H4 (cell line): ENCODE measurements around the gene PHKA2. TPM values are rescaled to one million over a fixed set of nuclear protein-coding genes. Genes with fewer than 3 reads are reported as not detected.

ENCODE experiments used
- DNase-seq: peaks from one replicate; pipeline ENCODE4 v3.0.0-alpha.2; 2015; ENCODE audit warnings: low spot score
- total RNA-seq: library from RNA; depleted of rRNA; stranded (reverse); fragments of >200 nt; shearing (Covaris generic); gene quantifications from 2 replicates; pipeline ENCODE4 v1.2.3, GENCODE V29; 2014

PHKA2 gene
- total RNA-seq, 1 experiment from 2014 or later = 5.2 TPM

DNA sequence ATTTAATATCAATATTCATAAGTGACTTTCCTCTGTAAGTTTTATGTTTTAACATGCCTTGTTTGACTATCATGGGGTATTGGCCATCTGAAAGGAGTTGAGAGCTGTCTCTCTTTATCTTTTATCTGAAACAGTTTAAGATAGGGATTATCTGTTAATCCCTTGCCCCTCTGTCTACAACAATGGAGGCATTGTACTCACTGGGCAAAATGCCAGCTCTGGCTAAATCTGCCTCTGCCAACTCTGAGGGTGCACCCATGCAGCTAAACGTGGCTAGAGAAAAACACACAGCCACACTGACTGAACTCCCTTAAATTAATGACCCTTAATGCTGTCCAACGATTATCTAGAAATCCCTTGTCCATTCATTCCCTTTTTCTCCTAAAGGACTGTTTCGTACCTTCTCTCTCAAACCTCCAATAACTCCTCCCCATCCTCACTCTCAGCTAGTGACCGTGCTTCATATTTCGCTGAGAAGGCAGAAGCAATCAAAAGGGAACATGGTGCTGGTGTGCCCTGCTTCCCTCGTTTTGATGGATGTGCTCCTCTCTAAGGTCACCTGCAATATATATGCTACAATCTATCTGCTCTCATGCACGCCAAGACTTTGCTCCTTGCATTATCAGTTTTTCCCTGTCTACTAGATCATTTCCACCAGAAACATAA is 10.3 kb downstream of the PHKA2 start:
- no peak for DNase-seq

DNA sequence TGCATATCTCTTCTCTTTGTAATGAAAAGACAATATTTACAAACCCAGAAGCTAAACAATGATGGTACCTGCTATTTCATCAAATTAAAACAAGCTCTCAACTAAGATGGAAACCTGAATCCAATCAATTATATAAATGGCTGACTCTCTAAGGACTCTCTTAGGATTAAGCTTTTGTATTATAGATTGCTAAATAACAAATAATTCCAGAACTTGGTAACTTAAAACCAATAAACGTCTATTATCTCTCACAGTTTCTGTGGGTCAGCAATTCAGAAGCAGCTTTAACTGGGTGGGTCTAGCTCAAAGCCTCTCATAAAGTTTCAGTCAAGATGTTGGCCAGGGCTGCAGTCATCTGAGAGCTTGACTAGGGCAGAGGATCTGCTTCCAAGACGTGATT is 12.4 kb downstream of the PHKA2 start:
- DNase-seq = no peak

- DNase-seq = no peak
Observed at GRCh38 chrX:18970465-18970864, 13.4 kb downstream of the PHKA2 start.

- DNase-seq = no peak
Observed at GRCh38 chrX:18966624-18967023, 17.3 kb downstream of the PHKA2 start.

DNA sequence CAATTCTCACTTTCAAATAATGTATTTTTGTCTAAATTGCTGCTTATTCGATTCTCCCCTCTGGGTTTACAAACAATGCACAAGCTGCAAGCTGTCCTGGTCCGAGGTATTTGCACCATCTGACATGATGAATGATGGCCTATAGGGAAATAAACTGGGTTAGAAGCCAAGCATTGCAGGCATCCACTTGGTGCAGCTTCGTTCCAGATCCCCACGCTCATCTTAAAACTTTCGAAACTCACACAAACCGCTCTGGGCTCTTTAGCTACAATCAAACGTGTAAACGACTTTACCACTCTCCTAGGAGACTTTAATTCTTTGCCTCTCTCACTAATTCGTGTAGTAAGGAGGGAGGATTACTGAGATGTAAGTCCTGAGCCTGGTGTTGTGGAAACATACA is 19.0 kb downstream of the PHKA2 start:
- DNase-seq = no peak

- no peak for DNase-seq
Observed at GRCh38 chrX:18964026-18964425, 19.9 kb downstream of the PHKA2 start.

DNA sequence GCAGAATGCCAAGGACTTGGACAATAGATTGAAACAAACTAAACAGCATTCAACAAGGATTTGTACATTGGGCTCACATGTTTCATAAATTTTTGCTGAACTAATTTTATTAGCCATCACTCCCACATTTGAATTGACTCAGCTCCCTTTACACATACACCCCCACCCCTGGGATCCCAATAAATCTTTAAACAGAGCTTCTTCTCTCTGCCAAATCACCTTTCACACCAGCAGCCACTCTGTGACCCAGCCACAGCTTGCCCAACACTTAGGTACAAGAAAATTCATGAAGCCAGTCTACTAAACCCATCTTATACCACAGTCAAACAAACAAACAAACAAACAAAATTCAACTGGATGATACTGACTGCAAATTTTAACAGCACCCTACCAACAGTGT is 21.6 kb downstream of the PHKA2 start:
- DNase-seq = no peak

- DNase-seq = no peak
Observed at GRCh38 chrX:18961686-18962085, 22.2 kb downstream of the PHKA2 start.

GRCh38 chrX:18956303-18957032 is 27.4 kb downstream of the PHKA2 start:
- DNase-seq = no peak

DNA sequence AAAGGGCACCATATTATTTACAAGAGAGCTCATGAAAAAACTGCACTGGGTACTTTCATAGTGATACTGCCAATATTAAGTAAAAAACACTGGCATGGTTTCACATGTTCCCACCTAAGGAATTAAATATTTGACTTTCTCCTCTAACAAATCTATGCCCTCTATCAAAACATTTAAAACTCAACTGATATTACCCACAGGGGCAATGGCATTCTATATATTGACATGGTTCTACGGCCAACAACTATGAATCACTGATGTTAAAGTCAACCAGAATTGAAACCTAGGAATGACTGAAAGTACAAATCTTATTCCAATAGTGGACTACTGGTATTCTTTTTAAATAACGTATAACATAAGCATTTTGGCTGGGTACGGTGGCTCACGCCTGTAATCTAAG is 28.2 kb downstream of the PHKA2 start:
- no peak for DNase-seq

DNA sequence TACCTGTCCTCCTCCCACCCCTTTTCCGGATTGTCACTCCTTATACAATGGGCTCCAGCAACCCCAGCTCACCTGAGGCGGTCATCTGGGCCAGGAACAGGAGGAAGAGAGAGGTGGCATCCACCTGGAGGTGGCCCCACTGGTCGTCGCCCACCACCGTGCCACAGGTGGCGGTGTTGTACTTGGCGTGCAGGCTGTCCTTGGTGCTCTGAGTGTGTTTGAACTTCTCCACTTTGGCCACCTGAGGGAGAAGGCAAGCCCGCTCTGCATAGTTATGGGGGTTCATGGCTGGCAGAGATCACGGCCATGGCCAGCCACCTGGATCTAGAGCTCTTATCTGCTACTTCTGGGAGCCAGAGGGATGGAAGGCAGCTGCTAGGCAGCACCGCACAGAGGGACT is 32.9 kb downstream of the PHKA2 start:
- no peak for DNase-seq

DNA sequence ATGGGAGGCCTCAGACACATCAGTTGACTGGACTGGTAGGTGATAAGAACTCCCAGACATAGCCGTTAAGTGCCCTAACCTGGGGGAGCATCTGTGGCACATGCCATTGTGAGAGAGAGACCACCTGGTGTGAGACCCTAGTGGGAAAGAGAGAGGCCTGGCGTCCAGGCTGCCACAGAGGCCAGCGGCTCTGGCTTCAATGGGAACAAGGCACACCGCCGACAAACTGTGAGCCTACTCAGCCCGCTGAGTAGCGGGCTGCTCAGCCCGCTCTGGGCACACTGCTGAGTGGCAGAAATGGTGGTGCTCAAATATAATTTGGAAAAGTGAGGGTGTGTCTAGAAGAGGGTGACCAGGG is 34.0 kb downstream of the PHKA2 start:
- DNase-seq = no peak

DNA sequence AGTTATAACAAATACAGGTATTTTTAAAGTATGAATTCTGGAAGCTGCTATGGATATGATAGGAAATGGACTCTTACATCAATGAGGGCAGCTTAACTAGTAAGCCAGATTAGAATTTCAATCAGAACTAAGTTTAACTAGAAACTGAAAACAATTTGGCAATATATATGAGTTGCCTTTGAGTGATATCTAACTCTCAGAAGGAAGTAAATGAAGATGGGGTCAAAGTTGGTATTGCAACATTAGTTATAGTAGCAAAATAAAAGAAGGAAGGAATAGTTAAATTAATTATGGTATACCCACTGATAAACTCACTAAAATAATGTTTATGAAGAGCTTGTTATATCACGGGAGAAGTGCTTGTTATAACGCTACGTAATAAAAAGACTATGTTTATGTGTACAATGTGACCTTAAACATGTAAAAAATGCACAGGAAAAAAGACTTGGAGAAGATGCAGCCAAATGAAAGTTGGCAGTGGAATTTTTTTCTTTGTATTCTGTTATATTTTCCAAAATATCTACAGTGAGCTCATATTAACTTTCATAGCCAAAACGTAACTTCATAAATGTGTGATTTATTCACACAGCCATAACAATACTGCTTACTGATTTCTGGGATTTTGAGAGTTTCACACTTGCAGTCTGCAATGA is 34.5 kb downstream of the PHKA2 start:
- no peak for DNase-seq

DNA sequence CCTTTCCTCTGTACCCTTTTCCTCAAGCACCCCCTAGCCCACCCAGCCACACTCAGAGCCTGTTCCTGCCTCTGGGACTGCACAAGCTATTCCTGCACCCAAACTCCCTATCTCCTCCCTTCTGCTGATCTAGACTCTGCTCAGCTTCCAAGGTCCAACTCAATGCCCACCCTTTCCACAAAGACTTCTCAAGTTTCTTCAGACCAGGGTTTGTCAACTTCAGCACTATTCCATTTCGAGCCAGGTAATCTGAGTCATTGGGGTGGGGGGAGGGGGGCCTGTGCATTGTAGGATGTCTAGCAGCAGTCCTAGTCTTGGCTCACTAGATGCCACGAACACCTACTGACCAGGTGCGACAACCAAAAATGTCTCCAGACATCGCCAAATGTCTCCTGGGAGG is 37.3 kb downstream of the PHKA2 start:
- no peak for DNase-seq

GRCh38 chrX:18946157-18946556 is 37.8 kb downstream of the PHKA2 start:
- no peak for DNase-seq

- no peak for DNase-seq
Observed at GRCh38 chrX:18945483-18945882, 38.4 kb downstream of the PHKA2 start.

- DNase-seq = no peak
Observed at GRCh38 chrX:18944482-18944881, 39.4 kb downstream of the PHKA2 start.

DNA sequence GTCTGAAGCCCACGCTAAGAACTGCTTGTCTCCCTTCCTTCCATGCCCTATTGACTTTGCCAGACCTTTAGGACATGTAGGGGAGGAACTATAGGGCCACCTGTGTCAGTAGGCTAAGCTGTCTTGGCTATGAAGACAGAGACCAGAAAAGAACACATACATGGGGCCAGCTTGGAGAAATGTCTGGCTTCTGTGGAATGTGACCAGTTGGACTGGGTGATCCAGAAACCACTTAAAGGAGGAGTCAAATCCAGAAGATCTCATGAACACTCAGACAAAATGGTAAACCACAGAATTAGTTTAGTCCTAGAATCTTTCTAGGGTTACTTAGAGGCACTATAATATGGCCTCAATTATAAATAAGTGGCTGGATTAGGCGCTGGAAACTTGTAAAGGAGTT is 42.0 kb downstream of the PHKA2 start:
- no peak for DNase-seq

DNA sequence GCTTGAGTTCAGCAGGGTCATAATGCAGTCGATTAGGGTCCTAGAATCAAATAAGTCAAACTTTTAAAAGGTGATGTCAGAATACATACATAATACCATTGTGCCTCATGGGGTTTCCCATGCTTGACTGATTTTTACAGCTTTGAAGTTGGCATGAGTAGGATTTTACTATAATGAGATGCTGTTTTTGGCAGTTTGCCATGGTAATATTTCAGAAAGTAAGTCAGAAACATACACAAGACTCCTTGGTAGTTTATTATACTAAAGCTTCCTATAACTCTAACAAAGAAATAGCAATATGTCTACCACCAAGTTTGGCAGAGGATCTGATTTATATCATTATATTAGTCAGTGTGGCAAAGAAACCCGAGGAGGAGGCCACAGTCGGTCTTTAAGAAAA is 45.2 kb downstream of the PHKA2 start:
- no peak for DNase-seq

DNA sequence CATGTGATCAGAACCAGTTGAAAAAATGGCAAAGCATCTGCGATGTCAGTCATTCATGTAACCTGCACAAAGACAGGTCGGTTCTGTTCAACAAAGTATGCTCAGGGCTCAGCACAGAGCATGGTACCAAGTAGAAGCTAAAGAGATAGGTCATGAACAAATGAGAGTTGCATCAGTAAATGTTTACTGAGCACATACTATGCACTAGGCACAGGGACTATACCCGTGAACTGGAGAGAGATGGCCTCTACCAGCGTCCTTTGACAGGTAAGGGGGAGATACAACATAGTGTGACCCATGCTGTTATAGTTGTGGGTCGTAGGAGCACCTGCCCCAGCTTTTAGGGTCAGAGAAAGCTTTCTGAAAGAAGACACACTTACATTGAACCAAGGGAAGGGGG is 46.7 kb downstream of the PHKA2 start:
- DNase-seq = no peak

- no peak for DNase-seq
Observed at GRCh38 chrX:18935893-18936292, 48.0 kb downstream of the PHKA2 start.

DNA sequence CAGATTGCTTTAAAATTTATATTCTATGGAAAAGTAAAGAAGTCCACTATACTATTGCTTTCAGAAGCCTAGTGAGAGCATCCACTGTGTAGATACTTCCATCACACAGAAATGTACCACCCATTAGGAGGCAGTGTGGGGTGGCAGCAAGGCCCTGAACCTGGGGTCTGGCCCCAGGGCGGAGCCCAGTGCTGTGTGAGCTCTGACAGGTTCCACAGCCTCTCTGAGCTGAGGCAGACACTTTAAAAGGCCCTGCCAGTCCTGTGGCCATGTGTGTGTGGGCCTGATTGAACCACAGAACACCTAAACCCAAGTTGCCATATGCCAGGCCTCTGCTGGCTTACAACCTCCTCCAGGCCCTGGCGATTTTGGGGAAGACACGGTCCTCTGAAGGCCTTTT is 49.2 kb downstream of the PHKA2 start:
- no peak for DNase-seq

DNA sequence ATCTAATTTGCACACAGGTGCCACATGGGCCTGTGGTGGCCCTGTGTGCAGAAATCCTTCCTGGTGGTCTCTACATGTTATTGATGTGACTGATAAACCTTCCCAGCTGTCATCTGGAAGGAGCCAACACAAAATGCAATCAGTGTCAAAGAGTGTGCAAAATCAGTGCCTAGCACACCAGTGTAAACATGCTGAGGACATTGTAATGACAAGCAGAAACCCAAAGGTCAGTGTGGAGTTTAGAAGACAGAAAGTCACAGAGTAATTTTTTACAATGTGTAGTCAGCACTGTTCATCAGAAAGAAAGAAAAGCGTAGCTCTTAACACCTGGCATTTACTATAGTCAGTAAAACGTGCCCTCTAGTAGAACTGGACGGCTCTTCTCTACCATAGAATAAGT is 50.3 kb downstream of the PHKA2 start:
- DNase-seq = no peak
